HG03575 (cell line): ENCODE results near the gene OGFR.

Source experiments
- ATAC-seq: cut with Tn5 transposase; IDR thresholded peaks from one replicate; pipeline ENCODE4 v1.9.1; 2021; ENCODE audit not compliant: unreplicated experiment, insufficient number of reproducible peaks, low FRiP score; ENCODE audit errors: extremely low read depth

The OGFR gene

GRCh38 chr20:62768551-62769287 lies 35.9 kb upstream of the OGFR start:
- ATAC-seq = no peak

GRCh38 chr20:62769346-62770071 lies 35.1 kb upstream of the OGFR start:
- no peak for ATAC-seq

- no peak for ATAC-seq
These were observed 34.3 kb upstream of the OGFR start for GRCh38 chr20:62770111-62770910.

- no peak for ATAC-seq
These were observed 33.7 kb upstream of the OGFR start for GRCh38 chr20:62770916-62771315.

GRCh38 chr20:62771396-62772102 lies 33.1 kb upstream of the OGFR start:
- no peak for ATAC-seq

GRCh38 chr20:62772103-62772611 lies 32.5 kb upstream of the OGFR start:
- ATAC-seq = no peak

GRCh38 chr20:62772619-62772989 lies 32.0 kb upstream of the OGFR start:
- no peak for ATAC-seq

GRCh38 chr20:62772990-62773844 lies 31.4 kb upstream of the OGFR start:
- ATAC-seq = no peak

- no peak for ATAC-seq
These were observed 30.6 kb upstream of the OGFR start for GRCh38 chr20:62773845-62774714.

GRCh38 chr20:62774762-62775161 lies 29.9 kb upstream of the OGFR start:
- ATAC-seq = no peak

- ATAC-seq = no peak
These were observed 29.4 kb upstream of the OGFR start for GRCh38 chr20:62775206-62775605.

GRCh38 chr20:62776035-62776691 lies 28.5 kb upstream of the OGFR start:
- no peak for ATAC-seq

GRCh38 chr20:62776692-62777527 lies 27.7 kb upstream of the OGFR start:
- ATAC-seq = no peak

- no peak for ATAC-seq
These were observed 27.2 kb upstream of the OGFR start for GRCh38 chr20:62777528-62777830.

- ATAC-seq = no peak
These were observed 26.6 kb upstream of the OGFR start for GRCh38 chr20:62778058-62778457.
